Measurements from ENCODE around the gene ACADSB. TPM values are rescaled to one million over a fixed set of nuclear protein-coding genes. Genes with fewer than 3 reads are reported as not detected.

Gene ACADSB
- total and polyA plus RNA-seq, 2 experiments from 2014 or later = 3.7 to 6.5 TPM

GRCh38 chr10:123034332-123034731 is 25.5 kb downstream of the ACADSB start (continued):
- TF ChIP-seq ZNF462 (CRISPR knock-in tag; IDR thresholded peaks at IDR 0.05) (no peak), POLR2AphosphoS5 (IDR thresholded peaks at IDR 0.05; ENCODE audit: low read depth) (no peak), STAT1 (IDR thresholded peaks at IDR 0.05; ENCODE audit: unreplicated experiment) (no peak), ZNF114 (CRISPR knock-in tag; IDR thresholded peaks at IDR 0.05) (no peak), JUNB (IDR thresholded peaks at IDR 0.05; ENCODE audit: unreplicated experiment) (no peak), EZH2 (IDR thresholded peaks at IDR 0.05; ENCODE audit: low read depth, unreplicated experiment) (no peak)
- TF ChIP-seq, protein P1, sequence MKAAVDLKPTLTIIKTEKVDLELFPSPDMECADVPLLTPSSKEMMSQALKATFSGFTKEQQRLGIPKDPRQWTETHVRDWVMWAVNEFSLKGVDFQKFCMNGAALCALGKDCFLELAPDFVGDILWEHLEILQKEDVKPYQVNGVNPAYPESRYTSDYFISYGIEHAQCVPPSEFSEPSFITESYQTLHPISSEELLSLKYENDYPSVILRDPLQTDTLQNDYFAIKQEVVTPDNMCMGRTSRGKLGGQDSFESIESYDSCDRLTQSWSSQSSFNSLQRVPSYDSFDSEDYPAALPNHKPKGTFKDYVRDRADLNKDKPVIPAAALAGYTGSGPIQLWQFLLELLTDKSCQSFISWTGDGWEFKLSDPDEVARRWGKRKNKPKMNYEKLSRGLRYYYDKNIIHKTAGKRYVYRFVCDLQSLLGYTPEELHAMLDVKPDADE (IDR thresholded peaks at IDR 0.05) = no peak

DNA sequence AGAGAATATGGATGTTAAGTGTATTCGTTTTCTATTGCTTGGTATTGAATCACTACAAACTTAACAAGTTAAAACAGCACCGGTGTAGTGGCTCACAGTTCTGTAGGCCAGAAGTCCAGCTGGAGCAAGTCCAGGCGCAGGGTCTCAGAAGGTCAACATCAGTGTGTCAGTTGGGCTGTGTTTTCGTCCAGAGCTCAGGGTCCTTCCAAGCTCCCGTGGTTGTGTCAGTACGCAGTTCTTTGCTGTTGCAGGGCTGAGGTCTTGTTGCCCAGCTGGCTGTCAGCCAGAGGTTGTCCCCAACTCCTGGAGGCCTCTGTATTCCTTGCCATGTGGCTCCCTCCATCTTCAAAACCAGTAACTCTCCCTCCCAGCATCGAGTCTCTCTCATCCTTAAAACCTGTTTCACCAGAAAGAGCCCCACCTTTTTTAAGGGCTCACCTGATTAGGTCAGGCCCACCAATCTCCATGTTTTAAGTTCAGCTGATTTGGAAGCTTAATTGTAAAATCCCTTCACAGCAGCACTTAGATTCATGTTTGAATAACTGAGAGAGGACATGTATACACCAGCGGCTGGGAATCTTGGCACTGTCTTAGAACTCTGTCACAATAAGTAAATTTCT is 26.8 kb downstream of the ACADSB start:
- no peaks in the 10 kb centered on the region for H3K79me2 ChIP-seq (replicated peaks; ENCODE audit: insufficient read depth)
- H3K9me3 Mint-ChIP-seq = no peaks in the 10 kb centered on the region
- H3F3A ChIP-seq (replicated peaks; ENCODE audit: low read depth) = no peaks in the 10 kb centered on the region; the same call in 1 of the 2 replicates
- no peak overlapping the region for H3K4me3 ChIP-seq
- no peak overlapping the region for H3K27ac Mint-ChIP-seq
- no peak for ATAC-seq
- no peak overlapping the region for H3K4me2 ChIP-seq
- no peaks in the 10 kb centered on the region for H3K9me2 ChIP-seq (ENCODE audit: insufficient read depth)
- no peak overlapping the region for H3K4me3 Mint-ChIP-seq
- H3K27ac ChIP-seq (ENCODE audit: low read depth) = no peak overlapping the region
- peaks cover 12% of the 10 kb centered on the region; the same call in 2 of the 3 replicates for H3K36me3 Mint-ChIP-seq (ENCODE audit: low read depth)
- DNase-seq (ENCODE audit: low spot score) = no peak
- H3K36me3 ChIP-seq (ENCODE audit: insufficient read depth) = no peaks in the 10 kb centered on the region
- H3K4me1 Mint-ChIP-seq = peaks cover 15% of the 10 kb centered on the region
- H3K27me3 Mint-ChIP-seq (ENCODE audit: insufficient read depth, low read depth, poor library complexity) = peaks cover 4% of the 10 kb centered on the region
- no peaks in the 10 kb centered on the region for H3K27me3 ChIP-seq (ENCODE audit: insufficient read depth)
- H2AFZ ChIP-seq = no peak overlapping the region
- no peaks in the 10 kb centered on the region for H4K20me1 ChIP-seq (replicated peaks; ENCODE audit: insufficient read depth)
- peaks cover 9% of the 10 kb centered on the region; the same call in 1 of the 2 replicates for H3K4me1 ChIP-seq (ENCODE audit: insufficient read depth)
- no peak for TF ChIP-seq POLR2AphosphoS5 (IDR thresholded peaks at IDR 0.05; ENCODE audit: low read depth)
- TF ChIP-seq, protein P2, sequence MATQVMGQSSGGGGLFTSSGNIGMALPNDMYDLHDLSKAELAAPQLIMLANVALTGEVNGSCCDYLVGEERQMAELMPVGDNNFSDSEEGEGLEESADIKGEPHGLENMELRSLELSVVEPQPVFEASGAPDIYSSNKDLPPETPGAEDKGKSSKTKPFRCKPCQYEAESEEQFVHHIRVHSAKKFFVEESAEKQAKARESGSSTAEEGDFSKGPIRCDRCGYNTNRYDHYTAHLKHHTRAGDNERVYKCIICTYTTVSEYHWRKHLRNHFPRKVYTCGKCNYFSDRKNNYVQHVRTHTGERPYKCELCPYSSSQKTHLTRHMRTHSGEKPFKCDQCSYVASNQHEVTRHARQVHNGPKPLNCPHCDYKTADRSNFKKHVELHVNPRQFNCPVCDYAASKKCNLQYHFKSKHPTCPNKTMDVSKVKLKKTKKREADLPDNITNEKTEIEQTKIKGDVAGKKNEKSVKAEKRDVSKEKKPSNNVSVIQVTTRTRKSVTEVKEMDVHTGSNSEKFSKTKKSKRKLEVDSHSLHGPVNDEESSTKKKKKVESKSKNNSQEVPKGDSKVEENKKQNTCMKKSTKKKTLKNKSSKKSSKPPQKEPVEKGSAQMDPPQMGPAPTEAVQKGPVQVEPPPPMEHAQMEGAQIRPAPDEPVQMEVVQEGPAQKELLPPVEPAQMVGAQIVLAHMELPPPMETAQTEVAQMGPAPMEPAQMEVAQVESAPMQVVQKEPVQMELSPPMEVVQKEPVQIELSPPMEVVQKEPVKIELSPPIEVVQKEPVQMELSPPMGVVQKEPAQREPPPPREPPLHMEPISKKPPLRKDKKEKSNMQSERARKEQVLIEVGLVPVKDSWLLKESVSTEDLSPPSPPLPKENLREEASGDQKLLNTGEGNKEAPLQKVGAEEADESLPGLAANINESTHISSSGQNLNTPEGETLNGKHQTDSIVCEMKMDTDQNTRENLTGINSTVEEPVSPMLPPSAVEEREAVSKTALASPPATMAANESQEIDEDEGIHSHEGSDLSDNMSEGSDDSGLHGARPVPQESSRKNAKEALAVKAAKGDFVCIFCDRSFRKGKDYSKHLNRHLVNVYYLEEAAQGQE (IDR thresholded peaks at IDR 0.05; ENCODE audit: unreplicated experiment) = no peak
- TF ChIP-seq, protein P3, sequence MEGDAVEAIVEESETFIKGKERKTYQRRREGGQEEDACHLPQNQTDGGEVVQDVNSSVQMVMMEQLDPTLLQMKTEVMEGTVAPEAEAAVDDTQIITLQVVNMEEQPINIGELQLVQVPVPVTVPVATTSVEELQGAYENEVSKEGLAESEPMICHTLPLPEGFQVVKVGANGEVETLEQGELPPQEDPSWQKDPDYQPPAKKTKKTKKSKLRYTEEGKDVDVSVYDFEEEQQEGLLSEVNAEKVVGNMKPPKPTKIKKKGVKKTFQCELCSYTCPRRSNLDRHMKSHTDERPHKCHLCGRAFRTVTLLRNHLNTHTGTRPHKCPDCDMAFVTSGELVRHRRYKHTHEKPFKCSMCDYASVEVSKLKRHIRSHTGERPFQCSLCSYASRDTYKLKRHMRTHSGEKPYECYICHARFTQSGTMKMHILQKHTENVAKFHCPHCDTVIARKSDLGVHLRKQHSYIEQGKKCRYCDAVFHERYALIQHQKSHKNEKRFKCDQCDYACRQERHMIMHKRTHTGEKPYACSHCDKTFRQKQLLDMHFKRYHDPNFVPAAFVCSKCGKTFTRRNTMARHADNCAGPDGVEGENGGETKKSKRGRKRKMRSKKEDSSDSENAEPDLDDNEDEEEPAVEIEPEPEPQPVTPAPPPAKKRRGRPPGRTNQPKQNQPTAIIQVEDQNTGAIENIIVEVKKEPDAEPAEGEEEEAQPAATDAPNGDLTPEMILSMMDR (conservative IDR thresholded peaks at IDR 0.05; ENCODE audit: low read depth in 2 of 2) = no peak
